ENCODE data around the gene UVSSA. TPM values are rescaled to one million over a fixed set of nuclear protein-coding genes. Genes with fewer than 3 reads are reported as not detected.

The UVSSA gene
- total RNA-seq, 1 donor from 2014 or later: 22.1 TPM

- no peak for TF ChIP-seq CTCF (IDR thresholded peaks at IDR 0.05; ENCODE audit: unreplicated experiment)
- H3K4me1 Mint-ChIP-seq (ENCODE audit: unreplicated experiment): peaks cover 3% of the 10 kb centered on the region
- H3K36me3 Mint-ChIP-seq (ENCODE audit: low read depth, unreplicated experiment): no peaks in the 10 kb centered on the region
- no peak for DNase-seq (ENCODE audit: low spot score)
- no peaks in the 10 kb centered on the region for H3K9me3 Mint-ChIP-seq (ENCODE audit: unreplicated experiment)
- H3K27me3 Mint-ChIP-seq (ENCODE audit: unreplicated experiment): peaks cover 28% of the 10 kb centered on the region
- H3K4me3 Mint-ChIP-seq (ENCODE audit: unreplicated experiment): no peak overlapping the region
- H3K27ac Mint-ChIP-seq (ENCODE audit: unreplicated experiment): peak overlapping the region; percentile 18
Measured at GRCh38 chr4:1409491-1410425, 62.8 kb downstream of the UVSSA start.

DNA sequence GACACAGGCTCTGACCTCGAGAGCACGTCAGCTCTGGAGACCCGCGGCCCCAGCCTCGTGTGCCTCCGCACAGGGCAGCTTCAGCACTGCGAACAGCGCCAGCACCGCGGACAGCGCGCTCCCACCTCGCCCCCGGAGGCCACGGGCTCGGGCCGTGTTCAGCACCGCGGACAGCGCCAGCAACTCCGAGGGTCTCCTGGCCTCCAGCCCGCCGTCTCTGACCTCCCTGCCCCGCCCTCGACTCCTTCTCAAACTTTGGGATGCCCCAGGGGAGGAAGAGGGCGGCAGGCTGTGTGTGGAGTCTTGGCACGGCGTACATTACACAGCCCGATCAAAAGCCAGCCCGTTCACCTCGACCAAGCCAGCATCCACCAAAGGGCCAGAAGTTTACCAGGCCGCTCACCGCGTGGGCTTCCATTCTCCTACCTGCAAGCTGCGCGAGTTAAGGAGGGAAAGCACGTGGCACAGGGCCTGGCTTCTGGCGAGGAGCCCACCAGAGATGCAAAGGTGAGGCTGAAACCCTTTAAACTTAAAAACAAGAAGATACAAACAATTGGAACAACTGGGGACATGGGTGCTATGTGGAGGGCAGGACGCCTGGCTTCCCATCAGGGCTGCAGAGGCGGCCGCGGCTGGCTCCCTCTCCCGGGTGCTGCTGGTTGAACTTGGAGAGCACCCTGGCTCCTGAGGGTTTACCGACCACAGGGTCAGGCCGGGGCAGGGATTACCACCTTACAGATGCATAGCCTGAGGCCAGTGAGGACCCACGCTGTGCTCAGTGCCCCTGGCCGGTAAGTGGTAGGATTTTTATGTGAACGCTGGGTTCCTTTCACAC lies 63.7 kb downstream of the UVSSA start:
- peak; percentile 95 for DNase-seq (ENCODE audit: low spot score)
- no peaks in the 10 kb centered on the region for H3K9me3 Mint-ChIP-seq (ENCODE audit: unreplicated experiment)
- H3K4me3 Mint-ChIP-seq (ENCODE audit: unreplicated experiment): no peak overlapping the region
- H3K4me1 Mint-ChIP-seq (ENCODE audit: unreplicated experiment): peaks cover 4% of the 10 kb centered on the region
- H3K27me3 Mint-ChIP-seq (ENCODE audit: unreplicated experiment): peaks cover 32% of the 10 kb centered on the region
- H3K36me3 Mint-ChIP-seq (ENCODE audit: low read depth, unreplicated experiment): no peaks in the 10 kb centered on the region
- no peak for TF ChIP-seq CTCF (IDR thresholded peaks at IDR 0.05; ENCODE audit: unreplicated experiment)
- H3K27ac Mint-ChIP-seq (ENCODE audit: unreplicated experiment): no peak overlapping the region

DNA sequence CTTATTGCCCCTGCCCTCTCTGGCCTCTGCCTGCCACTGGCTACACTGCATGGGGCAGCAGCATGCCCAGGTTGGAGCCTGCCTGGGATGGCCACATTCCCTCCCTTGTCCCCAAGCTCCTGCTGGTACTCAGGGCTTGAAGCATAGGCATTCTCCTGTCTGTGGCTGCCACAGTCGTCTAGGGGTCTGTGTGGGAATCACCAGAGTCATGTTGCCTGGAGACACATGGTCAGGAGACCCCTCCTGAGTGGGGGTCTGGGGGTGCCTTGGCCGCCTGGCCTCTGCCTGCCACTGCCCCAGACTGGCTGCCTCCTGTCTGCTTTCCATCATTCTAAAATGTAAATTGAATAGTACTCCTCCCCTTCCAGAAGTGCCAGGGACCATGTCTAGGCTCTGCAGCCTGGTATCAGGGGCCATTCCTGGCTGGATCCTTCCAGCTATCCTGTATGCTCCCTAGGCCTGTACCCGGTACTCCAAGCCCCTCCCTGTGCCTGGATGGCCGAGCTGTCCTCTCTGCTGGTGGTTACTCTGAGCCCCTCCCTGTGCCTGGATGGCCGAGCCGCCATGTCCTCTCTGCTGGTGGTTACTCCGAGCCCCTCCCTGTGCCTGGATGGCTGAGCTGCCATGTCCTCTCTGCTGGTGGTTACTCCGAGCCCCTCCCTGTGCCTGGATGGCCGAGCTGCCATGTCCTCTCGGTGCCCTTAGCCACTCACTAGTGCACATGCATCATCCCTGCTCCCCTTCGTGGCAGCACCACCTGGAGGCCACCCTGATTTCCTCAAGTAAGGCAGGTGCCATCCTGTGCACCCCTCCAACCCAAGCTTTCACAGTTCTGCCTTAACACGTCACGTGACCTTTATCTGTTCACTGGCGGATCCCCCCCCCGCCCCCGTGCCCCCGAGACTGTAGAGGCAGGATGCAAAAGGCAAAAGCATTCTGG lies 64.7 kb downstream of the UVSSA start:
- TF ChIP-seq CTCF (IDR thresholded peaks at IDR 0.05; ENCODE audit: unreplicated experiment): no peak
- Mint-ChIP-seq H3K27ac (ENCODE audit: unreplicated experiment) (no peak overlapping the region), H3K36me3 (ENCODE audit: low read depth, unreplicated experiment) (no peaks in the 10 kb centered on the region), H3K27me3 (ENCODE audit: unreplicated experiment) (peaks cover 35% of the 10 kb centered on the region), H3K4me1 (ENCODE audit: unreplicated experiment) (peaks cover 4% of the 10 kb centered on the region), H3K9me3 (ENCODE audit: unreplicated experiment) (no peaks in the 10 kb centered on the region), H3K4me3 (ENCODE audit: unreplicated experiment) (no peak overlapping the region)
- DNase-seq (ENCODE audit: low spot score): no peak

DNA sequence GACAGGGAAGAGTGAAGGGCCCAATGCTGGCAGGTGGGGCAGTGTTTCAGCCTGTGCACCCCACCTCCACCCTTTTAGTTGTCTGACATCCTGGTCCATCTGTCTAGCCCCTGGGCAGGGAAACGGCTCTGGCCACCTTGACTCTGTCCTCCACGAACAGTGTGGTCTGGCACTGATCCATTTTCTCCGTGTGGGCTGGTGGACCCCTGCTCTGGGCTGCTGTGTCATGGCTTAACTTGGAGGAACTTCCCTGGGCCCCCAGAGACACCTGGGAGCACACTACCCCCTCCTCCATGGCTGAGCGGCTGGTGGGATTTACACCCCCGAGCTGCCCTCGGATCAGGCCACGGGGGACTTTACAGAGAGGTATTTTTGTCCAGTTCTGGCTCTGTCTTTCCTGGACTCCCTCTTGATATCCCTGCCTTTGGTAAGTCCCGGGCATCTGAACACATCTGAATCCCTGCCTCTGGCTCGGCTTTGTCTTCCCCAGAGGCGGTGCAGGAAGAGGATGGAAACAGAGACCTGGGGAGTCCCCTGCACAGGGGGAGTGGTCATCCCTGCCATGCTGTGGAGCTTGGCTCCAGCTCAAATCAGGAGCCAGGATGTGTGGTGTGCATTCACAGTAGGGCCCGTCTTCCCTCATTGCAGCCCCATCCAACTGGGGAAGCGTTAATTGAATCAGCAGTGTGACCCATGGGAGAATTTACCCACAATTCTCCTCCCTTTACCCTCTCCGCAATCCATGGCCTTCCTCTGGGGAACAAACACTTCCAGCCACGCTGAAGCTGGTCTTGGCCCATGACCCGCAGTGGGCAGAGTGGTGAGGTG lies 65.6 kb downstream of the UVSSA start:
- no peak for DNase-seq (ENCODE audit: low spot score)
- no peak for TF ChIP-seq CTCF (IDR thresholded peaks at IDR 0.05; ENCODE audit: unreplicated experiment)
- H3K9me3 Mint-ChIP-seq (ENCODE audit: unreplicated experiment): no peaks in the 10 kb centered on the region
- no peak overlapping the region for H3K4me3 Mint-ChIP-seq (ENCODE audit: unreplicated experiment)
- H3K27ac Mint-ChIP-seq (ENCODE audit: unreplicated experiment): no peak overlapping the region
- peaks cover 4% of the 10 kb centered on the region for H3K4me1 Mint-ChIP-seq (ENCODE audit: unreplicated experiment)
- no peaks in the 10 kb centered on the region for H3K36me3 Mint-ChIP-seq (ENCODE audit: low read depth, unreplicated experiment)
- peaks cover 31% of the 10 kb centered on the region for H3K27me3 Mint-ChIP-seq (ENCODE audit: unreplicated experiment)

All from endothelial cell (in vitro differentiated cells).